Cardiac septum (tissue), 1 donor: ENCODE data around the gene USP25. TPM values are rescaled to one million over a fixed set of nuclear protein-coding genes. Genes with fewer than 3 reads are reported as not detected.

Source experiments
- DNase-seq: peaks from one replicate; pipeline ENCODE4 v3.0.0-alpha.2; 2020; ENCODE audit warnings: low spot score
- intact Hi-C: fragments of 100-400 bp; cut with DNase I; formaldehyde crosslinking; loops from one replicate; pipeline ENCODE4 v1.14.0; 2022
- total RNA-seq: library from RNA; stranded (reverse); fragmentation: NEBNext Ultra II Directional; extraction: Animal tissue kit (Norgen Biotek cat#: 25700); gene quantifications from one replicate; pipeline ENCODE4 v1.2.1, GENCODE V29; 2021
- donor health status: DM: no; HTN: no; CAD: no.

USP25 gene
- total RNA-seq, 1 donor from 2014 or later, result 45.7 TPM

- intact Hi-C loops, result no loop called here
- DNase-seq, result no peak
These were observed 24.9 kb downstream of the USP25 start for GRCh38 chr21:15754640-15755039.

- no peak for DNase-seq
- intact Hi-C loops, result no loop called here
These were observed 25.3 kb downstream of the USP25 start for GRCh38 chr21:15755125-15755524.

GRCh38 chr21:15759469-15759868 lies 29.7 kb downstream of the USP25 start:
- intact Hi-C loops, result no loop called here
- no peak for DNase-seq

GRCh38 chr21:15761507-15762100 lies 31.8 kb downstream of the USP25 start:
- intact Hi-C loops, result no loop called here
- no peak for DNase-seq

GRCh38 chr21:15763359-15763758 lies 33.6 kb downstream of the USP25 start:
- intact Hi-C loops, result no loop called here
- DNase-seq, result no peak

- no peak for DNase-seq
- intact Hi-C loops, result no loop called here
These were observed 35.1 kb downstream of the USP25 start for GRCh38 chr21:15764878-15765277.

- no peak for DNase-seq
- intact Hi-C loops, result no loop called here
These were observed 37.3 kb downstream of the USP25 start for GRCh38 chr21:15766952-15767603.

- DNase-seq, result no peak
- intact Hi-C loops, result no loop called here
These were observed 38.3 kb downstream of the USP25 start for GRCh38 chr21:15768045-15768601.

- no peak for DNase-seq
- intact Hi-C loops, result no loop called here
These were observed 39.1 kb downstream of the USP25 start for GRCh38 chr21:15768853-15769252.

GRCh38 chr21:15771311-15771710 lies 41.5 kb downstream of the USP25 start:
- intact Hi-C loops, result no loop called here

GRCh38 chr21:15772654-15773053 lies 42.9 kb downstream of the USP25 start:
- intact Hi-C loops, result no loop called here

More at GRCh38 chr21:15771311-15771710, 41.5 kb downstream of the USP25 start:
- DNase-seq, result no peak

GRCh38 chr21:15774590-15774989 lies 44.8 kb downstream of the USP25 start:
- DNase-seq, result no peak
- intact Hi-C loops, result no loop called here

More at GRCh38 chr21:15772654-15773053, 42.9 kb downstream of the USP25 start:
- DNase-seq, result no peak

- intact Hi-C loops, result no loop called here
- no peak for DNase-seq
These were observed 45.5 kb downstream of the USP25 start for GRCh38 chr21:15775291-15775690.

GRCh38 chr21:15775981-15776380 lies 46.2 kb downstream of the USP25 start:
- intact Hi-C loops, result no loop called here

GRCh38 chr21:15776818-15777217 lies 47.0 kb downstream of the USP25 start:
- no peak for DNase-seq
- intact Hi-C loops, result no loop called here

More at GRCh38 chr21:15775981-15776380, 46.2 kb downstream of the USP25 start:
- no peak for DNase-seq

GRCh38 chr21:15781986-15782385 lies 52.2 kb downstream of the USP25 start:
- no peak for DNase-seq
- intact Hi-C loops, result no loop called here

- no peak for DNase-seq
- intact Hi-C loops, result no loop called here
These were observed 59.2 kb downstream of the USP25 start for GRCh38 chr21:15788847-15789523.

GRCh38 chr21:15793109-15793508 lies 63.3 kb downstream of the USP25 start:
- no peak for DNase-seq
- intact Hi-C loops, result no loop called here

- intact Hi-C loops, result no loop called here
- DNase-seq, result no peak
These were observed 63.9 kb downstream of the USP25 start for GRCh38 chr21:15793550-15794235.

GRCh38 chr21:15794277-15794912 lies 64.6 kb downstream of the USP25 start:
- intact Hi-C loops, result no loop called here
- DNase-seq, result no peak
